ENCODE measurements around the gene HSDL1.

The HSDL1 gene

GRCh38 chr16:84144859-84145639 is at the start of gene HSDL1, which contains the start of gene DNAAF1:
Gene HSDL1, minus strand, starts transcription at chr16:84145177. Its CDS starts 13,856 bp downstream, at chr16:84131321.
Gene DNAAF1, plus strand, starts transcription at chr16:84145308. Its CDS starts 133 bp downstream, at chr16:84145441.
- DNase-seq: no peak

GRCh38 chr16:84194018-84194417 is 49.0 kb upstream of the HSDL1 start:
- no peak for DNase-seq

- no peak for DNase-seq
Measured at GRCh38 chr16:84193480-84193879, 48.5 kb upstream of the HSDL1 start.

- no peak for DNase-seq
Measured at GRCh38 chr16:84191466-84191865, 46.5 kb upstream of the HSDL1 start.

- no peak for DNase-seq
Measured at GRCh38 chr16:84190731-84191388, 45.9 kb upstream of the HSDL1 start, which contains the start of gene ADAD2. Gene ADAD2, plus strand, starts transcription at chr16:84191157. Its CDS starts 74 bp downstream, at chr16:84191231.

GRCh38 chr16:84186685-84187437 is 41.9 kb upstream of the HSDL1 start, which contains the start of gene TAF1C:
Gene TAF1C, minus strand, starts transcription at chr16:84187057. Its CDS starts 2,069 bp downstream, at chr16:84184988.
- peak; percentile 70 for DNase-seq

GRCh38 chr16:84184775-84185174 is 39.8 kb upstream of the HSDL1 start:
- no peak for DNase-seq

- DNase-seq: no peak
Measured at GRCh38 chr16:84183911-84184591, 39.1 kb upstream of the HSDL1 start.

- no peak for DNase-seq
Measured at GRCh38 chr16:84183572-84183875, 38.5 kb upstream of the HSDL1 start.

GRCh38 chr16:84182680-84183571 is 37.9 kb upstream of the HSDL1 start:
- no peak for DNase-seq

- no peak for DNase-seq
Measured at GRCh38 chr16:84182104-84182503, 37.1 kb upstream of the HSDL1 start.

GRCh38 chr16:84181144-84181915 is 36.4 kb upstream of the HSDL1 start:
- no peak for DNase-seq

- DNase-seq: no peak
Measured at GRCh38 chr16:84180519-84181140, 35.7 kb upstream of the HSDL1 start.

- DNase-seq: no peak
Measured at GRCh38 chr16:84179612-84180320, 34.8 kb upstream of the HSDL1 start.

GRCh38 chr16:84178892-84179611 is 34.1 kb upstream of the HSDL1 start:
- DNase-seq: no peak

- DNase-seq: no peak
Measured at GRCh38 chr16:84178146-84178765, 33.3 kb upstream of the HSDL1 start.

- DNase-seq: no peak
Measured at GRCh38 chr16:84177741-84178073, 32.7 kb upstream of the HSDL1 start.

GRCh38 chr16:84176192-84177053 is 31.4 kb upstream of the HSDL1 start:
- DNase-seq: no peak

Data from NCI-H1436 treated with DMSO at 0.1 percent for 48 hours (cell line).